RWPE2 (cell line): ENCODE results near the gene RIMBP2.
"Not testable (repeated sequence)": the region's sequence is repeated elsewhere in the genome, so short reads cannot be mapped to it uniquely, and the experiment has no call there.

Experiments used
- ATAC-seq: fragments of 200-7000 bp; cut with Tn5 transposase; 3 replicates; pipeline ENCODE4 v1.9.1; 2021; ENCODE audit warnings: low read depth
- DNase-seq: peaks from one replicate; pipeline ENCODE4 v3.0.0-alpha.2; 2020; ENCODE audit warnings: low spot score
- H3K27ac ChIP-seq: fragments of 450-650 bp; 2 replicates; pipeline ENCODE4 v1.5.1; 2017; ENCODE audit warnings: mild to moderate bottlenecking; ENCODE audit not compliant: poor library complexity, severe bottlenecking
- H3K27me3 ChIP-seq: fragments of 250-450 bp; sonication (Bioruptor Pico); 2 replicates; pipeline ENCODE4 v1.5.1; 2021; ENCODE audit warnings: mild to moderate bottlenecking, moderate library complexity; ENCODE audit not compliant: insufficient read depth, poor library complexity, severe bottlenecking
- H3K36me3 ChIP-seq: fragments of 250-450 bp; sonication (Bioruptor Pico); 2 replicates; pipeline ENCODE4 v1.5.1; 2020; ENCODE audit warnings: low read depth, mild to moderate bottlenecking, moderate library complexity
- H3K4me1 ChIP-seq: fragments of 250-450 bp; sonication (Bioruptor Pico); 2 replicates; pipeline ENCODE4 v1.5.1; 2021; ENCODE audit warnings: mild to moderate bottlenecking, moderate library complexity; ENCODE audit not compliant: insufficient read depth, poor library complexity, severe bottlenecking
- H3K4me3 ChIP-seq: fragments of 250-450 bp; sonication (Bioruptor Pico); 2 replicates; pipeline ENCODE4 v1.5.1; 2021; ENCODE audit warnings: mild to moderate bottlenecking, moderate library complexity; ENCODE audit not compliant: severe bottlenecking
- H3K9me3 ChIP-seq: fragments of 250-450 bp; sonication (Bioruptor Pico); 2 replicates; pipeline ENCODE4 v1.5.1; 2021; ENCODE audit warnings: mild to moderate bottlenecking, moderate library complexity; ENCODE audit not compliant: severe bottlenecking
- TF ChIP-seq, protein P1 (sequence below): fragments of 450-650 bp; IDR thresholded peaks from one replicate; pipeline ENCODE4 v1.5.1; 2017; ENCODE audit warnings: mild to moderate bottlenecking, moderate library complexity; ENCODE audit not compliant: poor library complexity, severe bottlenecking

Gene RIMBP2

DNA sequence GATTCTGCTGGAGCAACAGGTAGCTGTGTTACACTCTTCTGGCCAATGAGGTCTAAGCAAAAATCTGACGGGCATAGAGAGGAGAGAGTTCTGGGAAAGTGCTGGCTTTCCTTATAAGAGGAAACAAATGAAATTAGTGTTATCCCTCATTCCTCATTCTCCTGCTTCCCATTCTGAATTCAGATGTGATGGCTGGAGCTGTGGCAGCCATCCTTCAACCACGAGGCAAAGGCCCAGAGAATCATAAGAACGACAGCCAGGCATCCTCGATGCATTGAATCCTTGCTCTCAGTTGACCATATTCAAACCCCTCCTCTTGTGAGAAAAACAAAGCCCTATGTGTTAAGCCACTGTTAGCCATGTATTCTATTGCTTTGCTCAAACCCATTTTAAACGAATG lies 27.5 kb upstream of the RIMBP2 start:
- H3K4me1 ChIP-seq, result no peaks in the 10 kb centered on the region
- no peak for ATAC-seq
- no peak overlapping the region for H3K27ac ChIP-seq
- no peak overlapping the region for H3K4me3 ChIP-seq
- H3K9me3 ChIP-seq, result peaks cover 3% of the 10 kb centered on the region
- TF ChIP-seq, protein P1, sequence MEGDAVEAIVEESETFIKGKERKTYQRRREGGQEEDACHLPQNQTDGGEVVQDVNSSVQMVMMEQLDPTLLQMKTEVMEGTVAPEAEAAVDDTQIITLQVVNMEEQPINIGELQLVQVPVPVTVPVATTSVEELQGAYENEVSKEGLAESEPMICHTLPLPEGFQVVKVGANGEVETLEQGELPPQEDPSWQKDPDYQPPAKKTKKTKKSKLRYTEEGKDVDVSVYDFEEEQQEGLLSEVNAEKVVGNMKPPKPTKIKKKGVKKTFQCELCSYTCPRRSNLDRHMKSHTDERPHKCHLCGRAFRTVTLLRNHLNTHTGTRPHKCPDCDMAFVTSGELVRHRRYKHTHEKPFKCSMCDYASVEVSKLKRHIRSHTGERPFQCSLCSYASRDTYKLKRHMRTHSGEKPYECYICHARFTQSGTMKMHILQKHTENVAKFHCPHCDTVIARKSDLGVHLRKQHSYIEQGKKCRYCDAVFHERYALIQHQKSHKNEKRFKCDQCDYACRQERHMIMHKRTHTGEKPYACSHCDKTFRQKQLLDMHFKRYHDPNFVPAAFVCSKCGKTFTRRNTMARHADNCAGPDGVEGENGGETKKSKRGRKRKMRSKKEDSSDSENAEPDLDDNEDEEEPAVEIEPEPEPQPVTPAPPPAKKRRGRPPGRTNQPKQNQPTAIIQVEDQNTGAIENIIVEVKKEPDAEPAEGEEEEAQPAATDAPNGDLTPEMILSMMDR, result no peak
- no peaks in the 10 kb centered on the region for H3K36me3 ChIP-seq
- DNase-seq, result no peak
- no peaks in the 10 kb centered on the region for H3K27me3 ChIP-seq

DNA sequence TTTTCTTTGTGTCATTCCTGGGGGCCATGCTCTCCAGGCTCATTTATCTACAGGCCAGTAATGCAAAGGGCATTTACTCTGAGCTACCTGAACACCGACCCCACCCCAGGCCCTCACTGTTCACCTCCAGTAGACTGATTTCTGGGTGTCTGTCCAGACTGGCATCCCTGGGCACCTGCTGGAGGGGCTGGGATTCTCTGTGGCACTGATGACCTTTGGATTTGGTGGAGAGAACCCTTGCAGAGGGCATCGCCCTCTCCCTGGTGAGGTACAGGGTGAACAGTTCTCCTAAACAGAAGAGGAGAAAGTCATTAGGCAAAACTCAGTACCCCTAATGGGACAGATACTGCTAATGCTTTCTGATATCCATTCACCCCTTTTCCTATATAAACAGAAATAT lies 27.1 kb upstream of the RIMBP2 start:
- Histone ChIP-seq H3K36me3 (no peaks in the 10 kb centered on the region), H3K27me3 (no peaks in the 10 kb centered on the region), H3K4me1 (no peaks in the 10 kb centered on the region), H3K4me3 (no peak overlapping the region), H3K9me3 (peaks cover 1% of the 10 kb centered on the region), H3K27ac (no peak overlapping the region)
- ATAC-seq (no peak), DNase-seq (no peak)
- TF ChIP-seq, protein P1, result no peak

DNA sequence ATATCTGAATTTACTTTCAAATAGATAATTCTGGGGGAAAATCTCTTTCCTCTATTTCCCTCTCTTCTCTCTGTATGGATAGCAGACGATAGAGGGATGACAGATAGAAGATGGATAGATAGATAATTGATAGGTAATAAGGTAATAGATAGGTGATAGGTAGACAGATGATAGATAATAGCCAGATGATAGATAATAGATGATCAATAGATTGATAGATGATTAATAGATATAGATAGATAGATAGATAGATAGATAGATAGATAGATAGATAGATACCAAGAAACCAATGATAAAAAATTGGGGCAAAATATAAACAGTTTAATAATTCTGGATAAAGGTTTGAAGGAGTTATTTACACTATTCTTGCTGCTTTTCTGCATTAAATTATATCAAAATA lies 26.6 kb upstream of the RIMBP2 start:
- H3K4me1 ChIP-seq, result no peaks in the 10 kb centered on the region
- no peaks in the 10 kb centered on the region for H3K36me3 ChIP-seq
- ATAC-seq, result no peak
- TF ChIP-seq, protein P1, result no peak
- H3K27me3 ChIP-seq, result no peaks in the 10 kb centered on the region
- DNase-seq, result no peak
- H3K27ac ChIP-seq, result no peak overlapping the region
- H3K4me3 ChIP-seq, result no peak overlapping the region
- peaks cover 1% of the 10 kb centered on the region for H3K9me3 ChIP-seq

DNA sequence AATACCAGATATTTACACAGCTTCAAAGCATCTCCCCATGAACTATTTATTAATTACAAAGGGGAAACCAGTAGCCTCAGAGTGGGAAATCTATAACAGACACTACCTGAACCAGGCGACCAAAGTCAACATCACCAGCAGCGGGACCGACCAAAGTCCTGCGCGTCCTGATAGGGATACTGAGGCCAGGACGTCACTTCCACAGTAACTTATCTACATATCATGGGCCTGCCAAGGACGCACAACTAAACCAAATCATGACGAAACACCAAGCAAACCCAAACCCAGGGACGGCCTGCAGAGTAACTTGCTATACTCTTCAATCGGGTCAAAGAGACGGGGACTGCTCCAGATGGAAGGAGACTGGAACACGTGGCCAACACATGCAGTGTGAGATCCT lies 26.0 kb upstream of the RIMBP2 start:
- Histone ChIP-seq H3K4me3 (no peak overlapping the region), H3K9me3 (peaks cover 1% of the 10 kb centered on the region), H3K4me1 (no peaks in the 10 kb centered on the region), H3K27ac (no peak overlapping the region), H3K27me3 (no peaks in the 10 kb centered on the region), H3K36me3 (no peaks in the 10 kb centered on the region)
- no peak for DNase-seq
- TF ChIP-seq, protein P1, result no peak
- ATAC-seq, result no peak

DNA sequence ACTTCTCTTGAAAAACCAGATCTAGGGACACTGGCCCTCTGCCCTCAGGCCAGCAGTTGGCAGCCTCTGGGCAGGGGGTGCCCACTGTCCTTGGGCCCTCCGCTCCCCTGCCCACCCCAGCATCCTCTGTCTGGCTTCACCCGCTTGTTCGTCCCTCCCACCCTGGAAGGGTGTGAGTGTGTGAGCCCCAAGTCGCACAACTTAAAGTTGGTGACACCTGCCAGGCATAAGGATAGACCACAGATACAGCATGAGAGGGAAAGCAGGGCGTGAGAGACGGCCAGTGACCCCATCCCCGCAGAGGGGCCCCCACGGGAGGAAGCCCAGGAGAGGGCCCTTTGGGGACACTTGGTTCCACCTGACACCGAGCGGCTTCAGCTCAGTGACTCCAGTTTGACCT lies 23.5 kb upstream of the RIMBP2 start:
- H3K9me3 ChIP-seq, result peaks cover 1% of the 10 kb centered on the region
- H3K27ac ChIP-seq, result no peak overlapping the region
- ATAC-seq, result no peak
- no peak for DNase-seq
- H3K36me3 ChIP-seq, result no peaks in the 10 kb centered on the region
- TF ChIP-seq, protein P1, result no peak
- H3K4me1 ChIP-seq, result no peaks in the 10 kb centered on the region
- no peak overlapping the region for H3K4me3 ChIP-seq
- no peaks in the 10 kb centered on the region for H3K27me3 ChIP-seq

DNA sequence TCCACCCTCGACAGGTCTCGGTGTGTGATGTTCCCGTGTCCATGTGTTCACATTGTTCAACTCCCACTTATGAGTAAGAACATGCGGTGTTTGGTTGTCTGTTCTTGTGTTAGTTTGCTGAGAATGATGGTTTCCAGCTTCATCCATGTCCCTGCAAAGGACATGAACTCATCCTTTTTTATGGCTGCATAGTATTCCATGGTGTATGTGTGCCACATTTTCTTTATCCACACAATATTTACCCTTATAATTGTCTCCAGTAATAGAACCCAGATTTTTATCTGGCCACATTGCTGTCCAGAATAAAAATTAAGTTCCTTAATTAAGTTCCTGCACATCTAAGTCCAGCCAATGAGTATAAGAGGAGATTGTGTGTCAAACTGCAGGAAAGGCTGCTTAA lies 22.3 kb upstream of the RIMBP2 start:
- not testable (repeated sequence) for H3K4me1 ChIP-seq, ATAC-seq, H3K9me3 ChIP-seq, H3K36me3 ChIP-seq, H3K27ac ChIP-seq, H3K4me3 ChIP-seq, DNase-seq, H3K27me3 ChIP-seq
